Activated CD4-positive, CD25-positive, alpha-beta regulatory T cell treated with anti-CD3 and anti-CD28 coated beads, Interleukin-2, amount 50 U/mL, for 72 hours (primary cell): Measurements from ENCODE around the gene CSNK1D.

Source experiments
- DNase-seq: peaks from one replicate; pipeline ENCODE4 v3.0.0; 2021

CSNK1D gene

DNA sequence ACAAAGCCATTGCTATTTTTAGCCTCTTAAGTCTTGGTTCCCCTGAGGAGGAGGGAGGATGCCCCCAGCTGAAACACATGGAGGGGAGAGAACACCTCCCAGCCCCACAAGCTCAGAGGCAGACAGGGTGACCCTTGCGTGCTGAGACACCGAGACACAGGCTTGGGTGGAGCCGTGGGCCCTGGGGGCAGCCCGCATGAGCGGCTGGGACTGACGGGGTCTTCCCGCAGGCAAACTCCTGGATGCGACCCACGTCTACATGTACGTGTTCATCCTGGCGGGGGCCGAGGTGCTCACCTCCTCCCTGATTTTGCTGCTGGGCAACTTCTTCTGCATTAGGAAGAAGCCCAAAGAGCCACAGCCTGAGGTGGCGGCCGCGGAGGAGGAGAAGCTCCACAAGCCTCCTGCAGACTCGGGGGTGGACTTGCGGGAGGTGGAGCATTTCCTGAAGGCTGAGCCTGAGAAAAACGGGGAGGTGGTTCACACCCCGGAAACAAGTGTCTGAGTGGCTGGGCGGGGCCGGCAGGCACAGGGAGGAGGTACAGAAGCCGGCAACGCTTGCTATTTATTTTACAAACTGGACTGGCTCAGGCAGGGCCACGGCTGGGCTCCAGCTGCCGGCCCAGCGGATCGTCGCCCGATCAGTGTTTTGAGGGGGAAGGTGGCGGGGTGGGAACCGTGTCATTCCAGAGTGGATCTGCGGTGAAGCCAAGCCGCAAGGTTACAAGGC lies 34.9 kb downstream of the CSNK1D start:
- DNase-seq: peak; percentile 62

GRCh38 chr17:82237746-82238471 lies 35.6 kb downstream of the CSNK1D start:
- DNase-seq: no peak

DNA sequence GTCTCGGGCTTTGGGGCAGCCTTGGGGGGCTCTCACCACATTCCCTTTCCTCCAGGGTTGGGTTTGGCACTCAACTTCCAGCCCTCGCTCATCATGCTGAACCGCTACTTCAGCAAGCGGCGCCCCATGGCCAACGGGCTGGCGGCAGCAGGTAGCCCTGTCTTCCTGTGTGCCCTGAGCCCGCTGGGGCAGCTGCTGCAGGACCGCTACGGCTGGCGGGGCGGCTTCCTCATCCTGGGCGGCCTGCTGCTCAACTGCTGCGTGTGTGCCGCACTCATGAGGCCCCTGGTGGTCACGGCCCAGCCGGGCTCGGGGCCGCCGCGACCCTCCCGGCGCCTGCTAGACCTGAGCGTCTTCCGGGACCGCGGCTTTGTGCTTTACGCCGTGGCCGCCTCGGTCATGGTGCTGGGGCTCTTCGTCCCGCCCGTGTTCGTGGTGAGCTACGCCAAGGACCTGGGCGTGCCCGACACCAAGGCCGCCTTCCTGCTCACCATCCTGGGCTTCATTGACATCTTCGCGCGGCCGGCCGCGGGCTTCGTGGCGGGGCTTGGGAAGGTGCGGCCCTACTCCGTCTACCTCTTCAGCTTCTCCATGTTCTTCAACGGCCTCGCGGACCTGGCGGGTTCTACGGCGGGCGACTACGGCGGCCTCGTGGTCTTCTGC lies 36.3 kb downstream of the CSNK1D start:
- DNase-seq: no peak

DNA sequence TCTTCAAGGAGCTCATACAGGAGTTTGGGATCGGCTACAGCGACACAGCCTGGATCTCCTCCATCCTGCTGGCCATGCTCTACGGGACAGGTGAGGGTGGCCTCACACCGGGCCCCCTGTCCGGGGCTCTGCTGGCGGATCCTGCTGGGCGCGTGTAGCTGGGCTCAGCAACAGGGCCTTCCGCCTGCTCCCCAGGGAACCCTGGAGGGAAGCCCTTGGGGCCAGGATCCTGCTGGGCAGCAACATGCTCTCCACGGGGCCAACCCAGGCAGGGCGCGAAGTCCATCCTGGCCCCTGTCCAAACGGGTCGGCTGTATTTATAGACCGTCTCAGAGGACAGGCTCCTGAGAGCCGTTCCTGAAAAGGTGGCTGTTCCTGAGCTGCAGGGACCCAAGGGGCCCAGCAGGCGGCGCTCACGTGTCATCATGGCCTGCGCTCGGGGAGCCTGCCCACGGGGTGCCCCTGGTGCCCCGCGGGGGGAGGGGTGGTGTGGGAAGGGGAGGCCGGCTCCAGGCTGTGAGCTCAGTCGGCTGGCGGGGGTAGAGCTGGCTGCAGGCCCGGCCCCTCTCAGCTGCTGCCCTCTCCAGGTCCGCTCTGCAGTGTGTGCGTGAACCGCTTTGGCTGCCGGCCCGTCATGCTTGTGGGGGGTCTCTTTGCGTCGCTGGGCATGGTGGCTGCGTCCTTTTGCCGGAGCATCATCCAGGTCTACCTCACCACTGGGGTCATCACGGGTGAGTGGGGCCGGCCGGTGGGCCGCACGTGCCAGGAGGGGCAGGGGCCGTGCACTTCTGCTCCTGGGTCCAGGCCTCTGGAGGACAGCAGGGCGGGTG lies 37.1 kb downstream of the CSNK1D start:
- peak; percentile 78 for DNase-seq

- DNase-seq: no peak
These were observed 37.7 kb downstream of the CSNK1D start for GRCh38 chr17:82235775-82236141.

- DNase-seq: no peak
These were observed 38.3 kb downstream of the CSNK1D start for GRCh38 chr17:82235056-82235774.

DNA sequence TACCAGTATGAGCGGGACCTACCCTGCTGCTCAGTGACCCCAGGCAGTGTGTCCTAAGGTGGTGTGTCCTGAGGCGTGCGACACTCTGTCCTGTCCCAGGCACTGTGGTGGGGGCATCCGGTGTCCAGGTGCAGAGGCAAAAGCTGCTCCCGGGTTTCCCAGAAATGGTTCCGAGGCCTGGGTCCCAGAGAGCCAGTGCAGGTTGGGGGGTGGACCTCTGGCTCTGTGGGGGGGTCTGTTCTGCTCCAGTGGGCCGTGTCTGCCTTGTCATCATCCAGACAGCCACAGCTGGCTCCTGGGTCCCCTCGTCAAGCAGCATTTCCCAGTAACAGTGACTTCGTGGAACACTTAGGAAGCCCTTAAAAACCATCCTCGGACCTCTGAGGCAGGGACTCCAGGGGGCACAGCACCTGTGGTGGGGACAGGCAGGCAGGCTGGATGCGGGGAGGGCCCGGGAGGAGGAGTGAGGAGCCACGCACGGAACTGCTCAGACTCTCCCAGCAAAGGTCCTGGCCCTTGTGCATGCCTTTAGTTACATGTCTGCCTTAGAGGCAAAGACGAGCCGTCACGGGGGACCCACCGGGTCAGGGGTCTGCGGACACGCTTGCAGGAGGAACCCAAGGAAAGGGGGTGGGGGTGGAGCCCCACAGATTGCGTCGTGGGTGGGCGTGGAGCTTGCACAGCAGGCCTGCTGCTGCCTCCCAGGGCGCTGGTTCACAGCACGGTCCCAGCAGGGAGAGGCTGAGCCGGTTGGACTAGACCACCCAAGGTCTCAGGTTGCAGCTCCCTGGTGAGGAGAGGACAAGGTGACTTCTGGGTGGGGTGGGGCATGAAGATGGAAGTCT lies 39.1 kb downstream of the CSNK1D start:
- DNase-seq: no peak

DNA sequence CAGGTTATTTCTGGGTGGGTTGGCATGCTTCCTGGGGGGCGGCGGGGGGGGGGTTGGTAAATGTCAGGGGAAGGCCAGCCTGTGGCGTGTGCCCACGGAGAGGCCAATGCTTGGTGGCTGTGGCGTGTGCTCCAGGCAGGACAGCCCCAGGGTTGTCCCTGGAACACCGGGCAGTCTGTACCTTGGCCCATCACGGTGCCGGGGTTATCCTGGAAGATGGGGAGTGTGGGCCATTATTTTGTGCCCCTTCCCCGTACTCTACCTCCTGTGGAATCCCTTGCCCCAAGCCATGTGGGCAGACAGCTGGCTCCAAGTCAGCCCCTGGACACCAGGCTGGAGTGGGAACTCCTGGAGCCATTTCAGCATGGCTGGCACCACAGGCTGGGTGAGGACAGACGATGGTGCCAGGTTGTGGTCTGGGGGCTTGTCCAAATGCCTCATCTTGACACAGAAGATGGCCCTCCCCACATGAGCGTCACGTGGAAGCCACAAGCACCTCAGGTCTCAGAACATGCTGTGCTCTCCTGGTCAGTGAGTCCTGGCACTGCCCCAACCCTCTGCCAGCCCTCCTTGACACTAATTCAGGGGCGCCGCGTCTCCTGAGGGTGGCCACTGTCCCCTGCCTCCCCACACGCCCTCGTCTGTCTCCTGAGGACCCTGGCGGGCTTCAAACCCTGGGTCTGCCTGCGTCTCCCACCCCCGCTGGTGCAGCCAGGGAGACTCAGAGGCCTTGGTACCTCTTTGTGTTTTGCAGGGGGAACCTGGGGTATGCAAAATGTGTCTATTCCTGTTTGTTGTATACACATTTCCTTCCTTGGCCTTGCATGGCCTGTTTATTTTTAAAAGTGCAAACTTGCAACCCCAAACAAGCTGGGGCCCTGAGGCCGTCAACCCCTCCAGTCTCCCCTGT lies 40.4 kb downstream of the CSNK1D start:
- DNase-seq: no peak

- no peak for DNase-seq
These were observed 41.1 kb downstream of the CSNK1D start for GRCh38 chr17:82232322-82232820.

- no peak for DNase-seq
These were observed 41.8 kb downstream of the CSNK1D start for GRCh38 chr17:82231562-82232321.

DNA sequence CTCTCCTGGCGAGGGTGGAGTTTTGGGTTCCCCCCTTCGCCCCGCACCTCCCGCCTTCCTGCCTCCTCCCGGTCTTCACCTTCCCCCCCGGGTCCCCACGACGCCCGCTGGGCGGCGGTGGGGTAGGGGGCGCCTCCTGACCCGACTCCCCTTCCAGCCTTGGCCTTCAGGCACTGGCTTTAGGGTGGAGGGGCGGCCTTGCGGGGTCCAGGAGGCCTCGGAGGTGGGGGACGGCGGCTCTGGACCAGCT lies 42.3 kb downstream of the CSNK1D start:
- no peak for DNase-seq

DNA sequence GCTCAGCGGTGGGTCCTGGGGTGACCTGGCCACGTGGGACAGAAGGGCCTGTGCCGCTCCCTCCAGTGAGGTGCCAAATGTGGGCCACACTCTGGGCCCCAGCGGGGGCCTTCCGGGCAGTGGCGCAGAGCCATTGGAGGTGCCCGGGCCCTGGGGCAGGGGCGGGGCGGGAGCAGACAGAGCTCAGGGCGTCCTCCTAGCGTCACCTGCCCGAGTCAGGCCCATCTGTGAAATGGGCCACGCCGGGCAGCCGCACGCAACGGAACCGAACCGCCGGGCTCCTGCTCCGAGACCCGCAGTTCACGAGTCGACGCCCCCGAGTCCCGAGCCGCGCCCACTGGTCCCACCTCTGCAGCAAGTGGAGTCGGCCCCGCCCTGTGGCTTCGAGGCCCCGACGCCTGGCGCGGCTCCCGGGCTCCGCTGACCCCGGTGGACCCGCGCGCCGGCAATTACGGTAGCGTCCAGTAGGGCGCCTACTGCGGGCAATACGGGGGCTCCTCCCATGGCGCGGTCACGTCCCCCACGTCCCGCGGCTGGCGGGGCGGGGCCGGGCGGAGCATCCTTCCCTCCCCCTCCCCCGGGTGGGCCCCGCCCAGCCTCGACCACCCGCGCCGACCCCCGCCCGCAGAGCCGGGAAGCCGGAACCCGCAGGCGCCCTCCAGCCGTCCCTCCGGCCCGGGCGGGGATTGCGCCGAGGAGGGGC lies 42.7 kb downstream of the CSNK1D start:
- peak; percentile 63 for DNase-seq

DNA sequence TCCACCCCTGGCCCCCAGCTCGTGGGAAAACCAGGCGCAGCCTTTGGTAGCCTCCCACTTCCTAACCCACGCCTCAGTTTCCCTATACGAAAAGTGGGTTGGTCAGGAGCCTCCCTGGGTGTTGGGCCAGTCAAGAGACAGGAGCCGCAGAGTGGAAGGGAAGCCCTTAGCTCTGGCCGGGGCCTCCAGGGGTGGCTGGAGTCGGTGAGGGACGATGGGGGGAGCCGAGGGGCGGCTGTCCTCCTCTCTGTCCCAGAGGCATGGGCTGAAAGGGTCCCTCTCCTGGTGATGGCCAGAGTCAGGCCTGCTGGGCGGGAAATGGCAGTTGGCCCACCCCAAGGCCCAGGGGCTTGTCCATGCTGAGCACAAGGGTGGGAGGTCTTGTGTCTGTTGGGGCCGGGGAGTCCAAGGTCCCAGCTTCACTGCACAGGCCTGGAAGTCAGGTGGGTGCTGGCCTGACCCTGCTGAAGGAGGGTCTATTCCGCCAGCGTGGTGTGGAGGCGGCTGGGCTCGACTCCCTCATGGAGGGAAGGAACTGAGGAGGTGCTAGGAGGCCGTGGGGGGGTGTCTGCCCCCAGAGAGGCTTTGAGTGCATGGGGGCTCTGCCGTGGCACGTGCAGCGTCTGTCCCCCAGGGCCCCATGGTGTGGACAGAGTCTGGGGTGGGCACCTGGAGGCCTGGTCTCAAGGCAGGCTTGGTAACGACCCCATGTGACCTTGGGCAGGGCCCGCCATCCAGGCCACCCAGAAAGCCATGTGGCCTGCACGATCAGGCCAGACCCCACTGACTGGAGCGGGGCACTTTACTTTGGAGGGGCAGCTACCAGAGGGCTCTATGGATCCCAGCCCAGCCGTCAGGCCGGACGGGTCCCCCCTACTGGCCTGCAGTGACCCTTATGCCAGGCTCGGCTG lies 43.5 kb downstream of the CSNK1D start:
- DNase-seq: no peak

DNA sequence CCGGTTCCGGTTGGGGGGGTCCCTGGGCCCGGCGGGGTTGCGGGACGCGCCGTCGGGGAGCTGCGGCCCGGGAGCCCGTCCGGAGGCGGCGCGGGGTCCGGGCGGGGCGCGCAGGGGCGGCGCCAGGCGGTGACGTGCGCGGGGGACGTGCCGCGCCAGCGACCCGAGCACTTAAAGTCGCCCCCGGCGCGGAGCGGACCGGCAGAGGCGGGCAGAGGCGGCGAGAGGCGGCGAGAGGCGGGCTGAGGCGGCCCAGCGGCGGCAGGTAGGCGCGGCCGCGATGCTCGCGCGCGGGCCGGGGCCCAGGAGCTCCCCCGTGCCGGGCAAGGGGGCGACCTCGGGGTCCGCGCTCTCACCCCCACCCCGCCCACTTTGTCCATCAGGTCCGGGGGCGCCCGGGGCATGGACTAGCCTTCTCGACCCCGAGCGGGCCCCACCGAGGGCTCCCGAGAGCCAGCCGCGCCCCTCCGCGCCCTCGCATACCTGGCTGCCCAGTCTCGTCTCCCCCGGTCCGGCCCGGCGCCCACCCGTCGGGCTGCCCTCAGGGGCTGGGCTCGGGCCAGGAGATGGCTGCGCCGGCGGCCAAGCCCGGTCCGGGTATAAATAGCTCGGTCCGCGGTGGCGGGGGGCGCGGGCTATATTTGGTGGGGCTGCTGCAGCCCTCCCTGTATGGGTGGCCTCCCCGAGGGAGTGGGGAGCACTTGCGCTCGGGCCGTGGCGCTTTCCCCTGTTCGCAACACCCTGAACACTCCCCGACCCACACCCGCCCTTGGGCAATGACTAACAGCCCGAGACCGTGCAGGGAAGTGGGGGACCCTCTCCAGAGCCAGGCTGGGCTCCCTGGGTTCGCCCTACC lies 44.4 kb downstream of the CSNK1D start, which contains the start of gene SLC16A3:
SLC16A3 (plus strand) TSS at position 201 of the 856 bp plus-strand sequence. CDS start 6,967 bp downstream, outside the sequence.
- no peak for DNase-seq

DNA sequence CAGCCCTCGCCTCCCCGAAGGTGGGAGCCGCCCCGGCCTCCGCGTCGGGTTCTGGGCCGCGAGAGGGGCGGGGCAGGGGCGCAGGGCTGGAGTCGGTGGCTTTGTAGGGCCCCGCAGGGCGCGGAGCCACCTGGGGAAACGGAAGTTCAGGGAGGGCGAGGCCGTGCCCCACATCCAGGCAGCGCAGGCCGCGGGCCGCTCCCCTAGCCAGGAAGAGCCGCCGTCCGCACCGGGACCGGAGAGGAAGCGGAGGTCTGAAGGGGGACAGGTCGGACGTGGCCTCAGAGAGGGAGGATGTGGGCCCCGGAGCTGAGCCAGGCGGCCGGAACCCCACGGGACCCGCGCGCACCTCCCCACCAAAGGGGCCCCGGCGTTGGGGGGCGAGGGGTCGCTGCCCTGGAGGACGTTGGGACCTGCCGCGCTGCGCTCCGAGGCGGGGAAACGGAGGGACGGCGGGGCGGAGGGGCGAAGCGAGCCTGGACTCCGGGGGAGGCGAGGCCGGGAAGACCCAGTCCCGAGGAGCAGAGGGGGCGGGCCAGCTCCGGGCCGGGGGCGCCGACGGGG lies 45.1 kb downstream of the CSNK1D start:
- peak; percentile 63 for DNase-seq

GRCh38 chr17:82227629-82228277 lies 45.7 kb downstream of the CSNK1D start:
- DNase-seq: no peak
